ENCODE data around the gene EIF6. TPM values are rescaled to one million over a fixed set of nuclear protein-coding genes. Genes with fewer than 3 reads are reported as not detected.

EIF6 gene
- total and polyA plus RNA-seq, 2 donors (not counting 3 experiments of a cell fraction or from before 2014, with no cell fraction given), result 153 to 286 TPM

DNA sequence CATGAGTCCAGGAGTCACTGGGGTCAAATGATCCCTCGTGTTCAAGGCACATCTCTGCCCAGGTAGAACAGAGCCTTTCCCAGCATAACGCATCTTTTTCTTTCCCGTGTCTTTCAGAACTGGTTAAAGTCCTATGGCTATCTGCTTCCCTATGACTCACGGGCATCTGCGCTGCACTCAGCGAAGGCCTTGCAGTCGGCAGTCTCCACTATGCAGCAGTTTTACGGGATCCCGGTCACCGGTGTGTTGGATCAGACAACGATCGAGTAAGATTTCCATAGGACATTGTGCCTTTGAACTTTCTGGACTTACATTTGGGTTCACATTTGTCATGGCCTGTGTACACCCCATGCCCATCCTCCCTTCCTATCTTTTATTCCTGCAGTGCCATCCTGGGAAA lies 37.8 kb downstream of the EIF6 start:
- H3K9ac ChIP-seq (replicated peaks; ENCODE audit: extremely low read depth, insufficient read depth, low read length), result no peak overlapping the region
- FAIRE-seq (no peak), DNase-seq (ENCODE audit: low read depth, low spot score) (no peak)
- POLR2A ChIA-PET, result no interaction called here
- no peaks in the 10 kb centered on the region for H3K9me3 ChIP-seq (replicated peaks; ENCODE audit: control insufficient read depth, insufficient read depth, low read length)
- CTCF ChIA-PET, result no interaction called here
- no peak overlapping the region for H3K4me2 ChIP-seq (ENCODE audit: insufficient read depth, low read length)
- BruUV-seq (replicated peaks), result no TSS peak
- no peak overlapping the region for H3K4me3 ChIP-seq (replicated peaks in 1 of 3; ENCODE audit: insufficient read depth in 1 of 3, low read depth in 1 of 3, low read length in 3 of 3)
- no peaks in the 10 kb centered on the region for H4K20me1 ChIP-seq (replicated peaks; ENCODE audit: control insufficient read depth, extremely low read depth, insufficient read depth, low read length)
- H3K27ac ChIP-seq (ENCODE audit: insufficient read depth, low read depth, low read length), result no peak overlapping the region
- H2AFZ ChIP-seq (ENCODE audit: low read depth, low read length), result no peak overlapping the region
- TF ChIP-seq EZH2 (IDR thresholded peaks at IDR 0.05; ENCODE audit: borderline replicate concordance, low read depth, low read length, severe bottlenecking) (no peak), JUN (IDR thresholded peaks at IDR 0.05; ENCODE audit: borderline replicate concordance, insufficient read depth, insufficient read length, low read depth) (no peak), MYC (IDR thresholded peaks at IDR 0.05; ENCODE audit: low read depth, low read length) (no peak), POLR2A (IDR thresholded peaks at IDR 0.05; ENCODE audit: low read depth, low read length) (no peak)
- no peaks in the 10 kb centered on the region for H3K4me1 ChIP-seq (ENCODE audit: control insufficient read depth, extremely low read depth, insufficient read depth, low read length)
- no peaks in the 10 kb centered on the region for H3K79me2 ChIP-seq (ENCODE audit: control insufficient read depth, insufficient read depth, low read length)
- no peaks in the 10 kb centered on the region for H3K36me3 ChIP-seq (ENCODE audit: control insufficient read depth in 2 of 2, extremely low read depth in 1 of 2, insufficient read depth in 2 of 2, low read length in 2 of 2)
- dilution Hi-C loops (cut with MboI; ENCODE audit: extremely low pct_ligation_motif_present, low sequenced_read_pairs) (no loop called here), intact Hi-C loops (cut with micrococcal nuclease) (no loop called here)
- peaks cover 9 to 11% of the 10 kb centered on the region in 2 experiments for H3K27me3 ChIP-seq (ENCODE audit: control insufficient read depth in 2 of 2, insufficient read depth in 2 of 2, low read length in 2 of 2)
- H3K9me1 ChIP-seq (replicated peaks; ENCODE audit: control insufficient read depth, extremely low read depth, insufficient read depth, low read length), result no peaks in the 10 kb centered on the region

DNA sequence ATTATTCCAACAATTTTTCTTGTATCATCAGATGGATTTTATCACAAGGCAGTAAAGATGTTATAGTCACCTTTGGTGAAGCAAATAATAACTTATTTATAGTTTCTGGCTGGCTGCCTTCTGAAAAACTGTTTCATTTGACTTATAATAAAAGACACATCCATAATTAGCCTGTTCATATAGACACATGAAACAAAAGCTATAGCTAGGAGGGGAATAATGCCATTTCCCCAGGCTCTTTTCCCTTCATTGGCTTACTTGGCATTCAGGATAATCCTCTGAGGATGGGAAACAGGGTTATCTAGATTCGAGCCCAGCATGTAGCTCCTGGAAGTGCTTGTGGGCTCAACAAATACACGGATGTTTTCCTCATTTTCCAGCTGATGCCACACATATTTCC lies 40.6 kb downstream of the EIF6 start:
- TF ChIP-seq, protein P1, sequence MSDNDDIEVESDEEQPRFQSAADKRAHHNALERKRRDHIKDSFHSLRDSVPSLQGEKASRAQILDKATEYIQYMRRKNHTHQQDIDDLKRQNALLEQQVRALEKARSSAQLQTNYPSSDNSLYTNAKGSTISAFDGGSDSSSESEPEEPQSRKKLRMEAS (IDR thresholded peaks at IDR 0.05; ENCODE audit: insufficient read depth, insufficient read length), result no peak
- no peak for TF ChIP-seq FOS (IDR thresholded peaks at IDR 0.05; ENCODE audit: borderline replicate concordance, insufficient read depth, low read length)
- TF ChIP-seq EZH2 (IDR thresholded peaks at IDR 0.05; ENCODE audit: borderline replicate concordance, low read depth, low read length, severe bottlenecking), result no peak
- TF ChIP-seq POLR2AphosphoS5 (IDR thresholded peaks at IDR 0.05; ENCODE audit: insufficient read depth, low read depth, low read length), result no peak
- TF ChIP-seq JUN (IDR thresholded peaks at IDR 0.05; ENCODE audit: borderline replicate concordance, insufficient read depth, insufficient read length, low read depth), result no peak
- TF ChIP-seq POLR2A (IDR thresholded peaks at IDR 0.05; ENCODE audit: low read depth, low read length), result no peak
- TF ChIP-seq, protein P2, sequence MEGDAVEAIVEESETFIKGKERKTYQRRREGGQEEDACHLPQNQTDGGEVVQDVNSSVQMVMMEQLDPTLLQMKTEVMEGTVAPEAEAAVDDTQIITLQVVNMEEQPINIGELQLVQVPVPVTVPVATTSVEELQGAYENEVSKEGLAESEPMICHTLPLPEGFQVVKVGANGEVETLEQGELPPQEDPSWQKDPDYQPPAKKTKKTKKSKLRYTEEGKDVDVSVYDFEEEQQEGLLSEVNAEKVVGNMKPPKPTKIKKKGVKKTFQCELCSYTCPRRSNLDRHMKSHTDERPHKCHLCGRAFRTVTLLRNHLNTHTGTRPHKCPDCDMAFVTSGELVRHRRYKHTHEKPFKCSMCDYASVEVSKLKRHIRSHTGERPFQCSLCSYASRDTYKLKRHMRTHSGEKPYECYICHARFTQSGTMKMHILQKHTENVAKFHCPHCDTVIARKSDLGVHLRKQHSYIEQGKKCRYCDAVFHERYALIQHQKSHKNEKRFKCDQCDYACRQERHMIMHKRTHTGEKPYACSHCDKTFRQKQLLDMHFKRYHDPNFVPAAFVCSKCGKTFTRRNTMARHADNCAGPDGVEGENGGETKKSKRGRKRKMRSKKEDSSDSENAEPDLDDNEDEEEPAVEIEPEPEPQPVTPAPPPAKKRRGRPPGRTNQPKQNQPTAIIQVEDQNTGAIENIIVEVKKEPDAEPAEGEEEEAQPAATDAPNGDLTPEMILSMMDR (IDR thresholded peaks at IDR 0.05; ENCODE audit: extremely low read depth in 1 of 2, insufficient read depth in 1 of 2, low read depth in 1 of 2, low read length in 2 of 2), result no peak
- intact Hi-C loops (cut with micrococcal nuclease), result no loop called here
- CTCF ChIA-PET, result interaction anchor here (0.6 to 1.5 kb wide), 3 partner anchors 99 to 148 kb away, joined by 3 to 5 read pairs (median 3); no protein-coding TSS in a partner anchor

More for the DNA sequence above, 40.6 kb downstream of the EIF6 start:
- Histone ChIP-seq H3K4me1 (ENCODE audit: control insufficient read depth, extremely low read depth, insufficient read depth, low read length) (no peaks in the 10 kb centered on the region), H3K4me3 (replicated peaks in 1 of 3; ENCODE audit: insufficient read depth in 1 of 3, low read depth in 1 of 3, low read length in 3 of 3) (no peak overlapping the region), H3K79me2 (ENCODE audit: control insufficient read depth, insufficient read depth, low read length) (no peaks in the 10 kb centered on the region), H3K9me1 (replicated peaks; ENCODE audit: control insufficient read depth, extremely low read depth, insufficient read depth, low read length) (no peaks in the 10 kb centered on the region), H3K36me3 (ENCODE audit: control insufficient read depth in 2 of 2, extremely low read depth in 1 of 2, insufficient read depth in 2 of 2, low read length in 2 of 2) (no peaks in the 10 kb centered on the region), H3K9ac (replicated peaks; ENCODE audit: extremely low read depth, insufficient read depth, low read length) (no peak overlapping the region), H3K4me2 (ENCODE audit: insufficient read depth, low read length) (no peak overlapping the region), H3K9me3 (replicated peaks; ENCODE audit: control insufficient read depth, insufficient read depth, low read length) (no peaks in the 10 kb centered on the region), H3K27ac (ENCODE audit: insufficient read depth, low read depth, low read length) (no peak overlapping the region), H4K20me1 (replicated peaks; ENCODE audit: control insufficient read depth, extremely low read depth, insufficient read depth, low read length) (no peaks in the 10 kb centered on the region), H3K27me3 (ENCODE audit: control insufficient read depth in 2 of 2, insufficient read depth in 2 of 2, low read length in 2 of 2) (peaks cover 13 to 20% of the 10 kb centered on the region in 2 experiments), H2AFZ (ENCODE audit: low read depth, low read length) (no peak overlapping the region)
- FAIRE-seq (no peak), DNase-seq (ENCODE audit: low read depth, low spot score) (no peak)
- POLR2A ChIA-PET, result no interaction called here
- no TSS peak for BruUV-seq (replicated peaks)
- dilution Hi-C loops (cut with MboI; ENCODE audit: extremely low pct_ligation_motif_present, low sequenced_read_pairs), result no loop called here

Measured in endothelial cell of umbilical vein (primary cell).